ENCODE measurements around the gene NME7. TPM values are rescaled to one million over a fixed set of nuclear protein-coding genes. Genes with fewer than 3 reads are reported as not detected.
"Not testable (repeated sequence)": the region's sequence is repeated elsewhere in the genome, so short reads cannot be mapped to it uniquely, and the experiment has no call there.

The NME7 gene
- total RNA-seq, 2 experiments from 2014 or later, result 14.7 to 24.7 TPM

- Mint-ChIP-seq H3K27me3 (no peaks in the 10 kb centered on the region), H3K4me1 (peaks cover 1% of the 10 kb centered on the region), H3K27ac (no peak overlapping the region), H3K4me3 (no peak overlapping the region), H3K9me3 (no peaks in the 10 kb centered on the region), H3K36me3 (peaks cover 38% of the 10 kb centered on the region)
- POLR2A ChIA-PET, result no interaction called here
- ATAC-seq (ENCODE audit: low read depth) (no peak), DNase-seq (no peak)
Observed at GRCh38 chr1:169128562-169128961, 239.0 kb downstream of the NME7 start.

- no peaks in the 10 kb centered on the region for H3K9me3 Mint-ChIP-seq
- H3K4me3 Mint-ChIP-seq, result no peak overlapping the region
- peaks cover 40% of the 10 kb centered on the region for H3K36me3 Mint-ChIP-seq
- no peaks in the 10 kb centered on the region for H3K27me3 Mint-ChIP-seq
- no peak for DNase-seq
- H3K27ac Mint-ChIP-seq, result no peak overlapping the region
- POLR2A ChIA-PET, result no interaction called here
- no peaks in the 10 kb centered on the region for H3K4me1 Mint-ChIP-seq
- no peak for ATAC-seq (ENCODE audit: low read depth)
Observed at GRCh38 chr1:169127305-169127704, 240.3 kb downstream of the NME7 start.

DNA sequence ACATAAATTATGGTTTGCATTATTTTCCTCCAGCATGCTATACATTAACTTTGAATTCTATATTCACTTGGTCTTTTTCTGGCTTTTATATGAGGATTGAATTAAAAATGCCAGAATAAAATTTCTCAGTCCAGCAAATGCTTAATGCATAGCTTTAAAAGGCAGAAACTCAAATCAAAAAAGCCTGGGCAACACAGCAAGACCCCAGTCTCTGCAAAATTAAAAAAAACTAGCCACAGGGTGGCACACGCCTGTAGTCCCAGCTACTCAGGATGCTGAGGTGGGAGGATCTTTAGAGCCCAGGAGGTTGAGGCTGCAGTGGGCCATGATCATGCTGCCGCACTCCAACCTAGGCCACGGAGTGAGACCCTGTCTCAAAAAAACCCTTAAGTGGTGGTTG, 241.3 kb downstream of the NME7 start:
- H3K27ac Mint-ChIP-seq, result no peak overlapping the region
- ATAC-seq (ENCODE audit: low read depth), result no peak
- H3K27me3 Mint-ChIP-seq, result no peaks in the 10 kb centered on the region
- H3K4me3 Mint-ChIP-seq, result no peak overlapping the region
- no peaks in the 10 kb centered on the region for H3K9me3 Mint-ChIP-seq
- no peaks in the 10 kb centered on the region for H3K4me1 Mint-ChIP-seq
- DNase-seq, result no peak
- POLR2A ChIA-PET, result no interaction called here
- H3K36me3 Mint-ChIP-seq, result peaks cover 42% of the 10 kb centered on the region

DNA sequence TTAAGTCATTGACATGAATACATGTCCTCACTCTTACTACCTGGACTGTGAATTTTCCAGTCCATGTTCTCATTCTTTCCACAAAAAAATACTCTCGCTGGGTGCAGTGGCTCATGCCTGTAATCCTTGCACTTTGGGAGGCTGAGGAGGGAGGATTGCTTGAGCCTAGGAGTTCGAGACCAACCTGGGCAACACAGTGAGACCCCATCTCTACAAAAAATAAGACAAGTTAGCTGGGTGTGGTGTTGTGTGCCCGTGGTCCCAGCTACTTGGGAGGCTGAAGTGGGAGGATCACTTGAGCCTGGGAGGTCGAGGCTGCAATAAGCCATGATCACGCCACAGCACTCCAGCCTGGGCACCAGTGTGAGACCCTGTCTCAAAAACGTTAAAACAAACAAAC, 242.0 kb downstream of the NME7 start:
- H3K27ac Mint-ChIP-seq; H3K4me3 Mint-ChIP-seq; H3K27me3 Mint-ChIP-seq; ATAC-seq (ENCODE audit: low read depth); H3K9me3 Mint-ChIP-seq; DNase-seq; POLR2A ChIA-PET; H3K4me1 Mint-ChIP-seq: not testable (repeated sequence)
- peaks cover 38% of the 10 kb centered on the region for H3K36me3 Mint-ChIP-seq

DNA sequence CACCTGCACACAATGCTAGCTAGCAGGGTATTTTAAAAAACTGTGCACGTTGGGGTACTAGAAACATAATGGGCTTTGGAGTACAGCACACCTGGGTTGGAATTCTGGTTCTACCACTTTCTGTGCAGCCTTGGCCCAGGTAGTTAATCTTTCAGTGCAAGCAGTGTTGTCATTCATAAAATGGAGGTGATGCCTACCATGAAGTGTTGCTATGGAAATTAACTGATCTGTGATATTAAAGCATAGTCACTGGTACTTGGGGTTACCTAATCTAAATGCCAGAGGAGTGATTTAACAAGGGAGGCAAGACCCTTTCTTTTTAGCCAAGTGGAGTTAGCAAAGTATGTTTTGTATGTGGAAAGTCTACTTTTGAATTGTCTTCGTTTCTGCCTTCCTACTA, 243.1 kb downstream of the NME7 start:
- ATAC-seq (ENCODE audit: low read depth) (no peak), DNase-seq (no peak)
- no peaks in the 10 kb centered on the region for H3K4me1 Mint-ChIP-seq
- H3K4me3 Mint-ChIP-seq, result no peak overlapping the region
- H3K36me3 Mint-ChIP-seq, result peaks cover 34% of the 10 kb centered on the region
- no peak overlapping the region for H3K27ac Mint-ChIP-seq
- POLR2A ChIA-PET, result no interaction called here
- H3K27me3 Mint-ChIP-seq, result no peaks in the 10 kb centered on the region
- H3K9me3 Mint-ChIP-seq, result no peaks in the 10 kb centered on the region

DNA sequence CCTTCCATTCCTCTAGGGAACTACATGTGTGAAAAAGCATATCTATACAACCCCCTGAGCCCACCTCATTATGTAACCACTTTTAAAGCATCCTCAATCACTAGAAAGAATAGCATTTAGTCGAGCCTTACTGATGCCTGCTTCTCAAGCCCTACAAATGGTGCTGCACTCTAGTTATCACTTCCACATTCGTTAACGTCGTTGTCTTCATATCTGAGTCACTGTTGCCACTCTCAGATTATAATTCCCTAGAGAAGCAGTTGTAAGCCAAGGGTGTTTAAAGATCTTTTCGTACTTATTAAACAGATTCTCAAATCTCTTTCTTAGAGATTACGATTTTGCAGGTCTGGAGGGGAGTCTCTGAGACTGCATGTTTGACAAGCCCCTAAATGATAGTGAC, 244.6 kb downstream of the NME7 start:
- Mint-ChIP-seq H3K27ac (no peak overlapping the region), H3K4me1 (no peaks in the 10 kb centered on the region), H3K36me3 (peaks cover 29% of the 10 kb centered on the region), H3K9me3 (no peaks in the 10 kb centered on the region), H3K27me3 (no peaks in the 10 kb centered on the region), H3K4me3 (no peak overlapping the region)
- ATAC-seq (ENCODE audit: low read depth) (no peak), DNase-seq (no peak)
- POLR2A ChIA-PET, result no interaction called here

GRCh38 chr1:169121146-169121923, 246.3 kb downstream of the NME7 start:
- no peak for DNase-seq
- ATAC-seq (ENCODE audit: low read depth), result no peak
- H3K4me3 Mint-ChIP-seq, result no peak overlapping the region
- POLR2A ChIA-PET, result no interaction called here
- H3K4me1 Mint-ChIP-seq, result peaks cover under 1% of the 10 kb centered on the region
- H3K27ac Mint-ChIP-seq, result no peak overlapping the region
- H3K36me3 Mint-ChIP-seq, result peaks cover 31% of the 10 kb centered on the region
- H3K27me3 Mint-ChIP-seq, result no peaks in the 10 kb centered on the region
- H3K9me3 Mint-ChIP-seq, result no peaks in the 10 kb centered on the region

- peaks cover 3% of the 10 kb centered on the region for H3K4me1 Mint-ChIP-seq
- H3K4me3 Mint-ChIP-seq, result no peak overlapping the region
- POLR2A ChIA-PET, result interaction anchor here (1.1 kb wide), 1 partner anchor 10 kb away, joined by 4 read pairs; no protein-coding TSS in a partner anchor
- DNase-seq (no peak), ATAC-seq (ENCODE audit: low read depth) (no peak)
- no peaks in the 10 kb centered on the region for H3K9me3 Mint-ChIP-seq
- no peaks in the 10 kb centered on the region for H3K27me3 Mint-ChIP-seq
- H3K27ac Mint-ChIP-seq, result no peak overlapping the region
- peaks cover 31% of the 10 kb centered on the region for H3K36me3 Mint-ChIP-seq
Observed at GRCh38 chr1:169120066-169120465, 247.5 kb downstream of the NME7 start.

DNA sequence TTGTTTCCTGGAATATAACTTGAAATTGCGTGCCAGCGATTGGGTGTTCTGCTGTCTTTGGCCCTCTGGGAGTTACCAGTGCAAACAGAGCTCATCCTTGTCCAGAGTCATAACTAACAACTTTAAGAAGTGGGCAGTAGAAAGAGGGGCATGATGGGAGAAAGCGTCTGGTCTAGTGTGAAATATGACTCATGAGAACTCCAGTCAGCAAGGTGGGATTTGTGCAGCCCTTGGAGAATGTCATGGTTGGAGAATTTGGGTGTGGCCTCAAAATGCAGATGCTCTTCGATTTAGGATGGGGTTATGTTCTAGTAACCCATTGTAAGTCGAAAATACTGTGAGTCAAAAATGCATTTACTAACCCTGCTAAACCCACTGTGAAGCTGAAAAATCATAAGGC, 248.2 kb downstream of the NME7 start:
- POLR2A ChIA-PET, result interaction anchor here (1.1 kb wide), 1 partner anchor 9 kb away, joined by 4 read pairs; no protein-coding TSS in a partner anchor
- Mint-ChIP-seq H3K27me3 (no peaks in the 10 kb centered on the region), H3K4me1 (peaks cover 3% of the 10 kb centered on the region), H3K27ac (no peak overlapping the region), H3K4me3 (no peak overlapping the region), H3K36me3 (peaks cover 29% of the 10 kb centered on the region), H3K9me3 (no peaks in the 10 kb centered on the region)
- no peak for DNase-seq
- no peak for ATAC-seq (ENCODE audit: low read depth)

GRCh38 chr1:169118227-169118626, 249.4 kb downstream of the NME7 start:
- Mint-ChIP-seq H3K27ac (no peak overlapping the region), H3K9me3 (no peaks in the 10 kb centered on the region), H3K27me3 (no peaks in the 10 kb centered on the region), H3K4me3 (no peak overlapping the region), H3K36me3 (peaks cover 35% of the 10 kb centered on the region), H3K4me1 (peaks cover 3% of the 10 kb centered on the region)
- ATAC-seq (ENCODE audit: low read depth), result no peak
- POLR2A ChIA-PET, result no interaction called here
- DNase-seq, result no peak

- POLR2A ChIA-PET, result no interaction called here
- H3K4me3 Mint-ChIP-seq, result no peak overlapping the region
- no peaks in the 10 kb centered on the region for H3K27me3 Mint-ChIP-seq
- H3K27ac Mint-ChIP-seq, result no peak overlapping the region
- H3K36me3 Mint-ChIP-seq, result peaks cover 34% of the 10 kb centered on the region
- H3K4me1 Mint-ChIP-seq, result peaks cover 3% of the 10 kb centered on the region
- no peaks in the 10 kb centered on the region for H3K9me3 Mint-ChIP-seq
- DNase-seq (no peak), ATAC-seq (ENCODE audit: low read depth) (no peak)
Observed at GRCh38 chr1:169117599-169117998, 250.0 kb downstream of the NME7 start.

GRCh38 chr1:169117014-169117413, 250.6 kb downstream of the NME7 start:
- peaks cover 37% of the 10 kb centered on the region for H3K36me3 Mint-ChIP-seq
- ATAC-seq (ENCODE audit: low read depth), result no peak
- H3K4me1 Mint-ChIP-seq, result peaks cover 3% of the 10 kb centered on the region
- H3K9me3 Mint-ChIP-seq, result no peaks in the 10 kb centered on the region
- no peak for DNase-seq
- H3K27me3 Mint-ChIP-seq, result no peaks in the 10 kb centered on the region
- H3K4me3 Mint-ChIP-seq, result no peak overlapping the region
- H3K27ac Mint-ChIP-seq, result no peak overlapping the region
- POLR2A ChIA-PET, result no interaction called here

GRCh38 chr1:169115891-169116585, 251.6 kb downstream of the NME7 start:
- DNase-seq, result no peak

GRCh38 chr1:169113613-169114119, 253.9 kb downstream of the NME7 start:
- POLR2A ChIA-PET, result no interaction called here
- Mint-ChIP-seq H3K27ac (no peak overlapping the region), H3K27me3 (no peaks in the 10 kb centered on the region), H3K36me3 (peaks cover 35% of the 10 kb centered on the region), H3K4me3 (no peak overlapping the region), H3K4me1 (peaks cover 20% of the 10 kb centered on the region), H3K9me3 (no peaks in the 10 kb centered on the region)
- DNase-seq, result no peak
- ATAC-seq (ENCODE audit: low read depth), result no peak

More at GRCh38 chr1:169115891-169116585, 251.6 kb downstream of the NME7 start:
- ATAC-seq (ENCODE audit: low read depth), result no peak
- Mint-ChIP-seq H3K36me3 (peaks cover 41% of the 10 kb centered on the region), H3K27ac (no peak overlapping the region), H3K9me3 (no peaks in the 10 kb centered on the region), H3K4me1 (peaks cover 3% of the 10 kb centered on the region), H3K4me3 (no peak overlapping the region), H3K27me3 (no peaks in the 10 kb centered on the region)
- POLR2A ChIA-PET, result no interaction called here

All from activated naive CD8-positive, alpha-beta T cell treated with anti-CD3 and anti-CD28 coated beads, Interleukin-2, amount 10 ng/mL, durations not matched to agents 7 days and 5 days (primary cell).